Cardiac muscle cell (in vitro differentiated cells and primary cell): Measurements from ENCODE around the gene ZNF277. TPM values are rescaled to one million over a fixed set of nuclear protein-coding genes. Genes with fewer than 3 reads are reported as not detected.

ENCODE experiments used
- DNase-seq, 2 donors: peaks; one replicate each; pipeline versions ENCODE4 v3.0.0 to v3.0.0-alpha.2; 2010 to 2017; ENCODE audit warnings: low read depth in 1 of 2, low spot score in 1 of 2
- H3K27ac ChIP-seq: fragments of 200-600 bp; sonication (generic); 2 replicates; pipeline ENCODE4 v1.5.1; 2016
- H3K27me3 ChIP-seq: fragments of 200-600 bp; sonication (generic); 2 replicates; pipeline ENCODE4 v1.6.0; 2016; ENCODE audit warnings: control low read depth
- H3K36me3 ChIP-seq: fragments of 200-600 bp; sonication (generic); 2 replicates; pipeline ENCODE4 v1.5.1; 2016; ENCODE audit warnings: control low read depth
- H3K4me1 ChIP-seq: fragments of 200-600 bp; sonication (generic); 2 replicates; pipeline ENCODE4 v1.8.1; 2017; ENCODE audit warnings: low read depth, mild to moderate bottlenecking, mixed run types
- H3K4me3 ChIP-seq: fragments of 200-600 bp; sonication (generic); 2 replicates; pipeline ENCODE4 v1.5.1; 2016; ENCODE audit warnings: mild to moderate bottlenecking
- H3K9me3 ChIP-seq: fragments of 200-600 bp; sonication (generic); 2 replicates; pipeline ENCODE4 v1.5.1; 2017; ENCODE audit warnings: low read depth, mild to moderate bottlenecking, control low read depth
- polyA plus RNA-seq: library from polyadenylated mRNA; unstranded; fragments of >200 nt; fragmentation: Nextera tagmentation; extraction: Ambion mirVana; gene quantifications from 2 replicates; pipeline ENCODE4 v1.2.1, GENCODE V29; 2016
- total RNA-seq: library from RNA; depleted of rRNA; stranded (reverse); fragments of >200 nt; gene quantifications from 2 replicates; pipeline ENCODE4 v1.2.3, GENCODE V29; 2016
- TF ChIP-seq, protein P1 (sequence below): IDR thresholded peaks from 2 replicates; pipeline ENCODE4 v1.5.1; 2012; ENCODE audit warnings: low read depth, mild to moderate bottlenecking, low read length

ZNF277 gene
- total and polyA plus RNA-seq, 2 experiments from 2014 or later, result 9.8 to 22.6 TPM

DNA sequence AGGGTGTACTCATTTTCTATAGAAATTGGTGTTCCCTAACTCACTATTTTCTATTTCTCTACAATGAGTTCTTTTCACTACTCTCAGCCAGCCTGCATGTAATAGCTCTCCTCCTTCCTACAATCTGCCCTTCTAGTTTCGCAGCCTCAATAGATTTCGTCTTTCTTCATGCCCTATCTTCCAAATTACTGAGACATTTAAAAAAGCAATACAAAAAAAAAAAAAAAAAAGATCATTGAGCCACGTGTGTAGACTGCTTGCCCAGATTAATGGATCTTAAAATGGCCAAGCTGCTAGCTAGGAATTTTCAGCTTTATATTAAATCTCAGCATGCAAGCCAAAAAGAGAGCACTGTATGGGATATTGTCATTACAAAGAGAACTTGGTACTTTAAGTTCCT is 55.5 kb downstream of the ZNF277 start:
- Histone ChIP-seq H3K27ac (no peak overlapping the region), H3K36me3 (no peaks in the 10 kb centered on the region), H3K4me1 (peaks cover 3% of the 10 kb centered on the region), H3K9me3 (no peaks in the 10 kb centered on the region), H3K27me3 (no peaks in the 10 kb centered on the region), H3K4me3 (no peak overlapping the region)
- no peak for DNase-seq
- TF ChIP-seq, protein P1, sequence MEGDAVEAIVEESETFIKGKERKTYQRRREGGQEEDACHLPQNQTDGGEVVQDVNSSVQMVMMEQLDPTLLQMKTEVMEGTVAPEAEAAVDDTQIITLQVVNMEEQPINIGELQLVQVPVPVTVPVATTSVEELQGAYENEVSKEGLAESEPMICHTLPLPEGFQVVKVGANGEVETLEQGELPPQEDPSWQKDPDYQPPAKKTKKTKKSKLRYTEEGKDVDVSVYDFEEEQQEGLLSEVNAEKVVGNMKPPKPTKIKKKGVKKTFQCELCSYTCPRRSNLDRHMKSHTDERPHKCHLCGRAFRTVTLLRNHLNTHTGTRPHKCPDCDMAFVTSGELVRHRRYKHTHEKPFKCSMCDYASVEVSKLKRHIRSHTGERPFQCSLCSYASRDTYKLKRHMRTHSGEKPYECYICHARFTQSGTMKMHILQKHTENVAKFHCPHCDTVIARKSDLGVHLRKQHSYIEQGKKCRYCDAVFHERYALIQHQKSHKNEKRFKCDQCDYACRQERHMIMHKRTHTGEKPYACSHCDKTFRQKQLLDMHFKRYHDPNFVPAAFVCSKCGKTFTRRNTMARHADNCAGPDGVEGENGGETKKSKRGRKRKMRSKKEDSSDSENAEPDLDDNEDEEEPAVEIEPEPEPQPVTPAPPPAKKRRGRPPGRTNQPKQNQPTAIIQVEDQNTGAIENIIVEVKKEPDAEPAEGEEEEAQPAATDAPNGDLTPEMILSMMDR, result no peak

DNA sequence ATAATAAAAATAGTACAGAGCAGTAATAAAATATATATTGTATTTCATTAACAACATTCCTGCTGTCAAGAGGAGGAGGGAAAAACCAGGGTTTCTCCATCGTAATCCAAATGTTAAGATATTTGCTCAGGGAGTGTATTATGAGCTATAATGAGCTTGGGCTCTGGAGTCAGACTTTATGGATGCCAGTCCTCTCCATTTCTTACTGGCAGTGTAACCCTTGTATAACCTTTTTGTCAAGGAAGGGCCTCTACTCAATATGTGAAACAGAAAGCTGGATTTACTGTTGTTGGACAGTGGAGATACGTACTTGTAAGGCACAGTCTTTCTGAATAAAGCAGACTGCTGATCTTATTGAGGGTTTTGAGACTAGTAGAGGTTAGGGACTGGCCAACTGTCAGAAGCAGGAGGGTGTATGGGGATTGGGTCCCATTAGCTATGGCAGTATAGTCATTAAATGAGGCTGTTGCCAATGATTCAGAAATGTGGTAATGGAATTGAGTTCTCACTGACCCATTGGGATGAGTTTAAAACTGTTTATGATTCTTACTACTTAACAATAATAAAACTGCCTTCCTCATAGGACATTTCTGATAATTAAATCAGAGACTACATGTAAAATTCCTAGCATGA is 56.5 kb downstream of the ZNF277 start:
- Histone ChIP-seq H3K9me3 (no peaks in the 10 kb centered on the region), H3K4me3 (no peak overlapping the region), H3K4me1 (peaks cover 3% of the 10 kb centered on the region), H3K27ac (no peak overlapping the region), H3K36me3 (no peaks in the 10 kb centered on the region), H3K27me3 (no peaks in the 10 kb centered on the region)
- TF ChIP-seq, protein P1, result no peak
- DNase-seq, result no peak

DNA sequence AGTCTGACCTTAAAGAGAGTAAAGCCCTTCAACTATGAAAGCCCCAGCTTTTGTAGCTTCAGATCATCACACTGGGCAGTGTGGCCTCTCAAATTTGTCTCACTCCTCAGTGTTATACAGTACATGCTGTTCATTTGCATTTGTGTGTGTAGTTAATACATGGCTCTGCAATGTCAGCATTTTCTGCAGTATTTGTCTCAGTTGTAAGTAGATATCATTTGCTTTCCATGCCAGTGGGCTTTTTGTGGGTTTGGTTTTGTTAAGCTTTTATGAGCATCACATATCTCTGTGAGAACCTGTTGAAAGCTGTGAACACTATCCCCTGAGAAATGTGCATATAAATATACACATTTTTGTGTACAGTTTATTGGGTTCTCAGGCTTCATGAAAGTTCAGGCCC is 57.0 kb downstream of the ZNF277 start:
- no peak overlapping the region for H3K27ac ChIP-seq
- H3K36me3 ChIP-seq, result no peaks in the 10 kb centered on the region
- TF ChIP-seq, protein P1, result no peak
- H3K4me1 ChIP-seq, result peaks cover 3% of the 10 kb centered on the region
- H3K4me3 ChIP-seq, result no peak overlapping the region
- H3K9me3 ChIP-seq, result no peaks in the 10 kb centered on the region
- H3K27me3 ChIP-seq, result no peaks in the 10 kb centered on the region
- DNase-seq, result no peak

GRCh38 chr7:112266141-112266540 is 59.6 kb downstream of the ZNF277 start:
- Histone ChIP-seq H3K36me3 (no peaks in the 10 kb centered on the region), H3K4me1 (peaks cover 3% of the 10 kb centered on the region), H3K9me3 (no peaks in the 10 kb centered on the region), H3K27me3 (no peaks in the 10 kb centered on the region), H3K27ac (no peak overlapping the region), H3K4me3 (no peak overlapping the region)
- DNase-seq, result no peak
- TF ChIP-seq, protein P1, result no peak

GRCh38 chr7:112266595-112267270 is 60.2 kb downstream of the ZNF277 start:
- TF ChIP-seq, protein P1, result no peak
- Histone ChIP-seq H3K36me3 (no peaks in the 10 kb centered on the region), H3K4me1 (peaks cover 3% of the 10 kb centered on the region), H3K27ac (no peak overlapping the region), H3K9me3 (no peaks in the 10 kb centered on the region), H3K4me3 (no peak overlapping the region), H3K27me3 (no peaks in the 10 kb centered on the region)
- DNase-seq, result peak in 1 of 2 donors; percentile 63
